Neural progenitor cell (in vitro differentiated cells): ENCODE measurements around the gene INCENP. TPM values are rescaled to one million over a fixed set of nuclear protein-coding genes. Genes with fewer than 3 reads are reported as not detected.

Experiments used
- DNase-seq: peaks from one replicate; pipeline ENCODE4 v3.0.0-alpha.2; 2016; ENCODE audit warnings: low spot score
- H2AFZ ChIP-seq: fragments of 200-600 bp; sonication (generic); replicated peaks from 2 replicates; pipeline ENCODE4 v1.6.1; 2016; ENCODE audit warnings: antibody characterized with exemption
- H3F3A ChIP-seq: fragments of 200-600 bp; sonication (generic); 2 replicates; pipeline ENCODE4 v1.6.1; 2016; ENCODE audit warnings: antibody characterized with exemption, low read depth
- H3K27ac ChIP-seq: fragments of 200-600 bp; sonication (generic); 2 replicates; pipeline ENCODE4 v1.5.1; 2016; ENCODE audit warnings: mild to moderate bottlenecking
- H3K27me3 ChIP-seq: fragments of 200-600 bp; sonication (generic); 2 replicates; pipeline ENCODE4 v1.6.1; 2016; ENCODE audit warnings: mild to moderate bottlenecking, moderate library complexity
- H3K36me3 ChIP-seq: fragments of 200-600 bp; sonication (generic); 2 replicates; pipeline ENCODE4 v1.5.1; 2016
- H3K4me1 ChIP-seq: fragments of 200-600 bp; sonication (generic); 2 replicates; pipeline ENCODE4 v1.6.1; 2016; ENCODE audit warnings: mixed run types
- H3K4me2 ChIP-seq: fragments of 200-600 bp; sonication (generic); 2 replicates; pipeline ENCODE4 v1.6.1; 2016
- H3K4me3 ChIP-seq: fragments of 200-600 bp; sonication (generic); 2 replicates; pipeline ENCODE4 v1.5.1; 2016
- H3K79me2 ChIP-seq: fragments of 200-600 bp; sonication (generic); 2 replicates; pipeline ENCODE4 v1.6.1; 2016; ENCODE audit warnings: low read depth
- H3K9ac ChIP-seq: fragments of 200-600 bp; sonication (generic); 2 replicates; pipeline ENCODE4 v1.6.1; 2016
- H3K9me3 ChIP-seq: fragments of 200-600 bp; sonication (generic); 2 replicates; pipeline ENCODE4 v1.5.1; 2016; ENCODE audit warnings: low read depth
- H4K20me1 ChIP-seq: fragments of 200-600 bp; sonication (generic); 2 replicates; pipeline ENCODE4 v1.6.1; 2016; ENCODE audit warnings: low read depth
- H3K27ac Mint-ChIP-seq: 3 replicates; pipeline ENCODE4 v1.8.0; 2021; ENCODE audit warnings: mixed read lengths
- H3K27me3 Mint-ChIP-seq: 2 replicates; pipeline ENCODE4 v1.8.0; 2022; ENCODE audit warnings: low read depth, mild to moderate bottlenecking, inconsistent platforms, moderate library complexity, mixed read lengths; ENCODE audit not compliant: insufficient read depth
- H3K36me3 Mint-ChIP-seq: 3 replicates; pipeline ENCODE4 v1.8.0; 2021; ENCODE audit warnings: mixed read lengths
- H3K4me1 Mint-ChIP-seq: 3 replicates; pipeline ENCODE4 v1.8.0; 2021; ENCODE audit warnings: mixed read lengths
- H3K4me3 Mint-ChIP-seq: 3 replicates; pipeline ENCODE4 v1.8.0; 2021; ENCODE audit warnings: mild to moderate bottlenecking, moderate library complexity, mixed read lengths
- H3K9me3 Mint-ChIP-seq: 3 replicates; pipeline ENCODE4 v1.8.0; 2020; ENCODE audit warnings: mixed read lengths
- EZH2 ChIP-seq: fragments of 200-600 bp; sonication (generic); IDR thresholded peaks from 2 replicates; pipeline ENCODE4 v1.6.1; 2017; ENCODE audit warnings: antibody characterized with exemption, mild to moderate bottlenecking, moderate library complexity
- EZH2phosphoT487 ChIP-seq: fragments of 200-600 bp; sonication (generic); IDR thresholded peaks from 2 replicates; pipeline ENCODE4 v1.6.1; 2017; ENCODE audit warnings: antibody characterized with exemption
- total RNA-seq: library from RNA; depleted of rRNA; stranded (reverse); fragments of >200 nt; gene quantifications from 2 replicates; pipeline ENCODE4 v1.2.3, GENCODE V29; 2015; ENCODE audit warnings: low replicate concordance
- TF ChIP-seq, protein P1 (sequence below): fragments of 200-600 bp; sonication (generic); IDR thresholded peaks from 2 replicates; pipeline ENCODE4 v1.5.1; 2017; ENCODE audit warnings: antibody characterized with exemption, mild to moderate bottlenecking

INCENP gene
- total RNA-seq, 1 donor from 2014 or later, result 73.9 TPM

GRCh38 chr11:62137276-62137861, 13.6 kb downstream of the INCENP start:
- Histone ChIP-seq H3K4me1 (no peaks in the 10 kb centered on the region), H4K20me1 (peaks cover 72% of the 10 kb centered on the region), H3K36me3 (no peaks in the 10 kb centered on the region), H3K27ac (no peak overlapping the region), H2AFZ (no peak overlapping the region), H3K4me2 (no peak overlapping the region), H3K9me3 (no peaks in the 10 kb centered on the region), H3K79me2 (peaks cover 59% of the 10 kb centered on the region), H3K4me3 (no peak overlapping the region), H3F3A (no peaks in the 10 kb centered on the region), H3K9ac (no peak overlapping the region), H3K27me3 (no peaks in the 10 kb centered on the region)
- peaks cover 4% of the 10 kb centered on the region for H3K27me3 Mint-ChIP-seq
- no peaks in the 10 kb centered on the region for H3K4me1 Mint-ChIP-seq
- no peaks in the 10 kb centered on the region for H3K9me3 Mint-ChIP-seq
- TF ChIP-seq, protein P1, sequence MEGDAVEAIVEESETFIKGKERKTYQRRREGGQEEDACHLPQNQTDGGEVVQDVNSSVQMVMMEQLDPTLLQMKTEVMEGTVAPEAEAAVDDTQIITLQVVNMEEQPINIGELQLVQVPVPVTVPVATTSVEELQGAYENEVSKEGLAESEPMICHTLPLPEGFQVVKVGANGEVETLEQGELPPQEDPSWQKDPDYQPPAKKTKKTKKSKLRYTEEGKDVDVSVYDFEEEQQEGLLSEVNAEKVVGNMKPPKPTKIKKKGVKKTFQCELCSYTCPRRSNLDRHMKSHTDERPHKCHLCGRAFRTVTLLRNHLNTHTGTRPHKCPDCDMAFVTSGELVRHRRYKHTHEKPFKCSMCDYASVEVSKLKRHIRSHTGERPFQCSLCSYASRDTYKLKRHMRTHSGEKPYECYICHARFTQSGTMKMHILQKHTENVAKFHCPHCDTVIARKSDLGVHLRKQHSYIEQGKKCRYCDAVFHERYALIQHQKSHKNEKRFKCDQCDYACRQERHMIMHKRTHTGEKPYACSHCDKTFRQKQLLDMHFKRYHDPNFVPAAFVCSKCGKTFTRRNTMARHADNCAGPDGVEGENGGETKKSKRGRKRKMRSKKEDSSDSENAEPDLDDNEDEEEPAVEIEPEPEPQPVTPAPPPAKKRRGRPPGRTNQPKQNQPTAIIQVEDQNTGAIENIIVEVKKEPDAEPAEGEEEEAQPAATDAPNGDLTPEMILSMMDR, result no peak
- TF ChIP-seq EZH2phosphoT487, result no peak
- TF ChIP-seq EZH2, result no peak
- H3K36me3 Mint-ChIP-seq, result peaks cover 23% of the 10 kb centered on the region
- DNase-seq, result no peak
- no peak overlapping the region for H3K4me3 Mint-ChIP-seq
- H3K27ac Mint-ChIP-seq, result no peak overlapping the region

- Histone ChIP-seq H2AFZ (no peak overlapping the region), H3K27me3 (no peaks in the 10 kb centered on the region), H3K4me3 (no peak overlapping the region), H3K36me3 (no peaks in the 10 kb centered on the region), H3K27ac (no peak overlapping the region), H3K4me2 (no peak overlapping the region), H3F3A (no peaks in the 10 kb centered on the region), H3K9me3 (no peaks in the 10 kb centered on the region), H3K9ac (no peak overlapping the region), H4K20me1 (peaks cover 65% of the 10 kb centered on the region), H3K4me1 (no peaks in the 10 kb centered on the region), H3K79me2 (peaks cover 52% of the 10 kb centered on the region)
- peaks cover 2% of the 10 kb centered on the region for H3K27me3 Mint-ChIP-seq
- no peaks in the 10 kb centered on the region for H3K4me1 Mint-ChIP-seq
- H3K36me3 Mint-ChIP-seq, result peaks cover 22% of the 10 kb centered on the region
- no peaks in the 10 kb centered on the region for H3K9me3 Mint-ChIP-seq
- TF ChIP-seq EZH2phosphoT487 (no peak), EZH2 (no peak)
- TF ChIP-seq, protein P1, result no peak
- DNase-seq, result no peak
- no peak overlapping the region for H3K4me3 Mint-ChIP-seq
- H3K27ac Mint-ChIP-seq, result no peak overlapping the region
These were observed 14.2 kb downstream of the INCENP start for GRCh38 chr11:62137881-62138629.

DNA sequence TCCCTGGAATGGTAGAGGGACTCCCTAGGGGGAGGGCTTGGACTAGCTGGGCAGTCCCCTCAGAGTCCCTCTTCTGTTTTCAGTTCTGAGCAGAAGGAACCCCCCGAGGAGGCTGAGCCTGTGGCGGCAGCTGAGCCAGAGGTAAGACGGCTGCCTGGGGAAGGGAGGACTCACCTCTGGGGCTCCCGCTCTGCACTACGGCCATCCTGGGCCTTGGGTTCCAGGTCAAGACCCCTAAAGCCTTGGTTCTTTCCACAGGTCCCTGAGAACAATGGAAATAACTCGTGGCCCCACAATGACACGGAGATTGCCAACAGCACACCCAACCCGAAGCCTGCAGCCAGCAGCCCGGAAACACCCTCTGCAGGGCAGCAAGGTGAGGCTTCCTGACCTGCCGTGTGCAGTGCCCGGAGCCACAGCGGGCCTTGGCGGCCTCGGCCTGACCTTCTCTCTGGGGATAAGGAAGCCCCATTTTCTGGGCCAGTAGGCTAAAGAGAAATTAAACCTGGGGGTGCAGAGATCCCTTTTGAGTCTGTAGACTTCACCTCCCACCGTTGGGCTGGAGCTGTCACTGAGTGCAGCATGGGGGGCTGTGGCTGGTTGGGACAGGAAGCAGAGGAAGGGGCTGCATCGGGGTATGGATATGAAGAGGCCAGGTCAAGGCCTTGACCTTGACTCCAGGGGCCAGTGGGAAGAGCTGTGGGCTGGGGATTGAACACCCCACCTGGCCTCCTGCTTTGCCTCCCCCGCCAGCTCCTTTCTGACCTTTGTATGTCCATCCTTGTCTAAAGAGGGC, 15.0 kb downstream of the INCENP start:
- Histone ChIP-seq H4K20me1 (peaks cover 57% of the 10 kb centered on the region), H3K4me1 (no peaks in the 10 kb centered on the region), H3K4me2 (no peak overlapping the region), H3K9ac (no peak overlapping the region), H3K4me3 (no peak overlapping the region), H3F3A (no peaks in the 10 kb centered on the region), H3K36me3 (no peaks in the 10 kb centered on the region), H3K9me3 (no peaks in the 10 kb centered on the region), H3K79me2 (peaks cover 44% of the 10 kb centered on the region), H3K27me3 (no peaks in the 10 kb centered on the region), H3K27ac (no peak overlapping the region), H2AFZ (no peak overlapping the region)
- H3K36me3 Mint-ChIP-seq, result peaks cover 24% of the 10 kb centered on the region
- H3K4me3 Mint-ChIP-seq, result no peak overlapping the region
- TF ChIP-seq EZH2, result no peak
- TF ChIP-seq, protein P1, result no peak
- no peak for TF ChIP-seq EZH2phosphoT487
- DNase-seq, result no peak
- peaks cover 2% of the 10 kb centered on the region for H3K27me3 Mint-ChIP-seq
- no peaks in the 10 kb centered on the region for H3K9me3 Mint-ChIP-seq
- no peaks in the 10 kb centered on the region for H3K4me1 Mint-ChIP-seq
- H3K27ac Mint-ChIP-seq, result no peak overlapping the region
